PC-9 (cell line): ENCODE measurements around the gene NCS1. TPM values are rescaled to one million over a fixed set of nuclear protein-coding genes. Genes with fewer than 3 reads are reported as not detected.

Experiments
- BruUV-seq: library from RNA; stranded (reverse); fragments of 400-500 nt; replicated peaks from 2 replicates; lab custom pipeline; 2021; lab: Mats Ljungman, UMichigan
- CTCF ChIA-PET: fragments of 300-600 bp; sonication (Branson Sonifier 250); formaldehyde crosslinking; loops from one replicate; lab custom pipeline; 2022; ENCODE audit warnings: antibody characterized with exemption; lab: Charles Lee
- POLR2A ChIA-PET: fragments of 300-600 bp; sonication (Branson Sonifier 250); formaldehyde crosslinking; loops from one replicate; lab custom pipeline; 2022; ENCODE audit warnings: antibody characterized with exemption; ENCODE audit not compliant: unreplicated experiment; lab: Charles Lee
- DNase-seq, 2 experiments: peaks; one replicate each; pipeline versions ENCODE4 v3.0.0 to v3.0.0-alpha.2; 2015 to 2022; ENCODE audit warnings: mixed read lengths in 1 of 2
- H2AFZ ChIP-seq: fragments of 200-600 bp; sonication (generic); 2 replicates; pipeline ENCODE4 v1.8.1; 2017; ENCODE audit warnings: antibody characterized with exemption
- H3F3A ChIP-seq: fragments of 200-600 bp; sonication (generic); 2 replicates; pipeline ENCODE4 v1.8.1; 2017; ENCODE audit warnings: antibody characterized with exemption, mild to moderate bottlenecking, low read depth; ENCODE audit not compliant: insufficient read depth
- H3K27ac ChIP-seq: fragments of 200-600 bp; sonication (generic); 2 replicates; pipeline ENCODE4 v1.6.1; 2016; ENCODE audit warnings: mixed run types
- H3K27me3 ChIP-seq: fragments of 200-600 bp; sonication (generic); 2 replicates; pipeline ENCODE4 v1.6.1; 2016; ENCODE audit warnings: low read depth, mixed run types; ENCODE audit not compliant: insufficient read depth
- H3K36me3 ChIP-seq: fragments of 200-600 bp; sonication (generic); 2 replicates; pipeline ENCODE4 v1.6.1; 2016; ENCODE audit warnings: low read depth, mixed run types
- H3K4me1 ChIP-seq: fragments of 200-600 bp; sonication (generic); replicated peaks from 2 replicates; pipeline ENCODE4 v1.6.1; 2016; ENCODE audit warnings: mixed run types; ENCODE audit not compliant: insufficient read depth
- H3K4me2 ChIP-seq: fragments of 200-600 bp; sonication (generic); 2 replicates; pipeline ENCODE4 v1.6.1; 2017; ENCODE audit warnings: mixed run types
- H3K4me3 ChIP-seq: fragments of 200-600 bp; sonication (generic); 2 replicates; pipeline ENCODE4 v1.6.1; 2016; ENCODE audit warnings: mixed run types
- H3K79me2 ChIP-seq: fragments of 200-600 bp; sonication (generic); 2 replicates; pipeline ENCODE4 v1.6.1; 2017; ENCODE audit warnings: low read depth, mixed run types
- H3K9me2 ChIP-seq: fragments of 200-600 bp; sonication (generic); 2 replicates; pipeline ENCODE4 v1.8.1; 2017; ENCODE audit warnings: mild to moderate bottlenecking; ENCODE audit not compliant: insufficient read depth
- H3K9me3 ChIP-seq: fragments of 200-600 bp; sonication (generic); 2 replicates; pipeline ENCODE4 v1.8.1; 2016; ENCODE audit warnings: low read depth; ENCODE audit not compliant: insufficient read depth
- H4K20me1 ChIP-seq: fragments of 200-600 bp; sonication (generic); 2 replicates; pipeline ENCODE4 v1.8.1; 2017; ENCODE audit not compliant: insufficient read depth
- EZH2 ChIP-seq: fragments of 200-600 bp; sonication (generic); IDR thresholded peaks from 2 replicates; pipeline ENCODE4 v1.8.0; 2017; ENCODE audit warnings: antibody characterized with exemption, low read depth
- intact Hi-C: fragments of 100-400 bp; cut with micrococcal nuclease; formaldehyde crosslinking; loops from one replicate; pipeline ENCODE4 v1.10.0; 2022; ENCODE audit not compliant: unreplicated experiment
- total RNA-seq: library from RNA; stranded (reverse); gene quantifications from 2 replicates; pipeline ENCODE4 v1.2.3, GENCODE V29; 2021
- TF ChIP-seq, protein P1 (sequence below): fragments of 200-600 bp; sonication (generic); conservative IDR thresholded peaks from 2 replicates; pipeline ENCODE4 v1.6.1; 2017; ENCODE audit warnings: mixed run types, antibody characterized with exemption, mild to moderate bottlenecking, moderate library complexity

NCS1 gene
- total RNA-seq, 1 experiment from 2014 or later, result 59.2 TPM

DNA sequence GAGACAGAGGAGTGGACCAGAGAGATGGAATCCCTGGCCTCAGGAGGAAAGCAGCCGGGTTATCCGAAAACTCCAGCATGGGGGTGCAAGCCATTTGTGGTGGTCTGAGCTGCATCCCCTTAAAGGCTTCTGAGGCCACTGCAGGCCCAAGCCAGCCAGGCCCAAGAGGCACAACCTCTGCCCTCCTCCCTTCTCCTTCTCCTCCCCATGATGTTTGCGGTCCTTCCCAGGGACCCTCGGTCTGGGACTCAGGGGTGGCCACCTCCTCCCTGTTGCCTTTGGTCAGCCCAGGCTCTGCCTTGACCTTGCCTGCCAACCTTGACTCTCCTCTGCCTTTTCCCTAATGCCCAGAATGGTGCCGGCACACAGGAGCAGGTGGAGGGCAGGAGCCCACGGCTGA, 4.6 kb downstream of the NCS1 start:
- Histone ChIP-seq H4K20me1 (0 out of 2 replicates have a peak, but pooled peaks cover 4% of the 10 kb centered on the region), H3K79me2 (peaks cover 8% of the 10 kb centered on the region), H3K9me2 (no peaks in the 10 kb centered on the region), H3K4me2 (no peak overlapping the region), H3K4me1 (peaks cover under 1% of the 10 kb centered on the region; the same call in 1 of the 2 replicates), H2AFZ (no peak overlapping the region), H3K27ac (no peak overlapping the region), H3K4me3 (no peak overlapping the region), H3K27me3 (no peaks in the 10 kb centered on the region), H3K9me3 (no peaks in the 10 kb centered on the region), H3K36me3 (no peaks in the 10 kb centered on the region), H3F3A (peaks cover under 1% of the 10 kb centered on the region; the same call in 1 of the 2 replicates)
- no peak for DNase-seq
- no TSS peak for BruUV-seq
- intact Hi-C loops, result no loop called here
- POLR2A ChIA-PET, result no interaction called here
- TF ChIP-seq, protein P1, sequence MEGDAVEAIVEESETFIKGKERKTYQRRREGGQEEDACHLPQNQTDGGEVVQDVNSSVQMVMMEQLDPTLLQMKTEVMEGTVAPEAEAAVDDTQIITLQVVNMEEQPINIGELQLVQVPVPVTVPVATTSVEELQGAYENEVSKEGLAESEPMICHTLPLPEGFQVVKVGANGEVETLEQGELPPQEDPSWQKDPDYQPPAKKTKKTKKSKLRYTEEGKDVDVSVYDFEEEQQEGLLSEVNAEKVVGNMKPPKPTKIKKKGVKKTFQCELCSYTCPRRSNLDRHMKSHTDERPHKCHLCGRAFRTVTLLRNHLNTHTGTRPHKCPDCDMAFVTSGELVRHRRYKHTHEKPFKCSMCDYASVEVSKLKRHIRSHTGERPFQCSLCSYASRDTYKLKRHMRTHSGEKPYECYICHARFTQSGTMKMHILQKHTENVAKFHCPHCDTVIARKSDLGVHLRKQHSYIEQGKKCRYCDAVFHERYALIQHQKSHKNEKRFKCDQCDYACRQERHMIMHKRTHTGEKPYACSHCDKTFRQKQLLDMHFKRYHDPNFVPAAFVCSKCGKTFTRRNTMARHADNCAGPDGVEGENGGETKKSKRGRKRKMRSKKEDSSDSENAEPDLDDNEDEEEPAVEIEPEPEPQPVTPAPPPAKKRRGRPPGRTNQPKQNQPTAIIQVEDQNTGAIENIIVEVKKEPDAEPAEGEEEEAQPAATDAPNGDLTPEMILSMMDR, result no peak
- CTCF ChIA-PET, result no interaction called here

DNA sequence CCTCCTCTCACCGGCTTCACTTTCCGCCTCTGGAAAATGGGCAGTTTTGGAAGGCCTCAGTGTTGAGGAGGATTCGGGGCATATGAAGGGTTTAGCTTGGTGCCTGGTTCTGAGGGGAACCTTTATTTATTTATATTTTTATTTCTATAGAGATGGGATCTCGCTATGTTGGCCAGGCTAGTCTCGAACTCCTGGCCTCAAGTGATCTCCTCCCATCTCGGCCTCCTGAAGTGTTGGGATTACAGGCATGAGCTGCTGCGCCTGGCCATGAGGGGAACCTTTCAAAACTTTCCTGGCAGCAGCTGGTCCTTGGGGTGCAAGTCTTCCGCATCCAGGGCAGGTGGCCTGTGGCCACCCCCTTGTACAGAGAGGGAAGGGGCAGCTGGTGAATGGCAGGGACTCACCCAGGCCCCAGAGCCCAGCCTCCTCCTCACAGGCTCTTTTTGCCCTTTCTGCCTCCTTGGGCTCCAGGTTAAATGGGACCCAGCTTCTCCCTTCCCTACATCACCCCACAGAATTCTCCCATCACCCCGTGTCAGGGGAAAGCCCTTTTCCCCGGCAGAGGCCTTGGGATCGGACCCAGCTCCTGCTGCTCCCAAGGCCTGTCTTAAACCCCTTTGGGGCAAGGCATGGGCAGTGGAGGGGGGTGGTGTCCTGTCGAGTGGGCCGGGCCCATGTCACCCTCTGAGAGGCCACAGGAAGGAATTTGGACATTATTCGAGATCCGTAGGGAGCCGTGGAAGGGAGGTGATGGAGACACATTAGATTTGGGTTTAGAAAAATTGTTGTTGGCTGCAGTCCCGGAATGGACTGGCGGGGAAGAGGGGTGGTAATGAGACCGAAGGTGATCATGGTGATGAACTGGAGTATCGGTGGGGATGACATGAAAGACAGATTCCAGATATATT, 5.9 kb downstream of the NCS1 start:
- TF ChIP-seq EZH2, result no peak
- TF ChIP-seq, protein P1, result no peak
- no peaks in the 10 kb centered on the region for H3K9me3 ChIP-seq
- no peaks in the 10 kb centered on the region for H3K27me3 ChIP-seq
- no TSS peak for BruUV-seq
- H2AFZ ChIP-seq, result no peak overlapping the region
- no peaks in the 10 kb centered on the region for H3K36me3 ChIP-seq
- H3K79me2 ChIP-seq, result peaks cover 6% of the 10 kb centered on the region
- H3F3A ChIP-seq, result no peaks in the 10 kb centered on the region
- no peak overlapping the region for H3K27ac ChIP-seq
- no peak overlapping the region for H3K4me3 ChIP-seq
- H4K20me1 ChIP-seq, result peaks cover 8% of the 10 kb centered on the region
- intact Hi-C loops, result no loop called here
- no peak for DNase-seq
- ChIA-PET POLR2A (no interaction called here), CTCF (no interaction called here)
- no peaks in the 10 kb centered on the region for H3K9me2 ChIP-seq
- no peaks in the 10 kb centered on the region; the same call in 1 of the 2 replicates for H3K4me1 ChIP-seq
- H3K4me2 ChIP-seq, result no peak overlapping the region

DNA sequence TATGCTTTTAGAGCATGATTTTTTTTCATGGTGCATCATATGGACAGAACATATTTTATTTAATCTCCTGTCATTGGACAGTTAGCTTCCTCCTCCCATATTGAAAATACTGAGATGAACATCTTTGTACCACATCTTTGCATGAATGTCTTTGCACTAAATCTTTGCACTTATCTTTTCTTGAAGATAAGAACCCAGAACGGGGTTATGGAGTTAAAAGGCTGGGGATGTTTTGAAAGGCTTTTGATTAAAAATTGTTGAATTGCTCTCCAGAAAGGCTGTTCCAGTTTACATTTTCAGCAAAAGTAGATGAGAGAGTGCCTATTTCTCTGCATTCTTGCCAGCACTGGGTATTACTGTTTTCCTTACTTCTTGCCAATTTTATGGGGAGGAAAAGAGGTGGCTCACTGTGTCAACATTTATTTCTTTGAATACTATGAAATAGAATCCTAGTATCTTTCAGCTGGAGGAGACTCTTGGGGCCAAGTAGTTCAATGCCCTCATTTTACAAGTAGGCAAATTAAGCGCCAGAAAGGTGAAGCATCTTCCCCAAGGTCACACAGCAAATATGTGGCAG, 7.2 kb downstream of the NCS1 start:
- intact Hi-C loops, result no loop called here
- H3K4me3 ChIP-seq, result no peak overlapping the region
- peaks cover 5% of the 10 kb centered on the region; the same call in 1 of the 2 replicates for H3K79me2 ChIP-seq
- H3K4me1 ChIP-seq, result no peaks in the 10 kb centered on the region
- H3K27me3 ChIP-seq, result no peaks in the 10 kb centered on the region
- no peak overlapping the region for H3K27ac ChIP-seq
- H3F3A ChIP-seq, result no peaks in the 10 kb centered on the region
- H3K4me2 ChIP-seq, result no peak overlapping the region
- H2AFZ ChIP-seq, result no peak overlapping the region
- H3K9me3 ChIP-seq, result no peaks in the 10 kb centered on the region
- no peaks in the 10 kb centered on the region for H3K9me2 ChIP-seq
- no TSS peak for BruUV-seq
- DNase-seq, result no peak
- TF ChIP-seq, protein P1, result no peak
- TF ChIP-seq EZH2, result no peak
- ChIA-PET CTCF (no interaction called here), POLR2A (interaction anchor here (0.6 kb wide), 1 partner anchor 9 kb away, joined by 12 read pairs; no protein-coding TSS in a partner anchor)
- no peaks in the 10 kb centered on the region for H3K36me3 ChIP-seq
- H4K20me1 ChIP-seq, result peaks cover 9% of the 10 kb centered on the region
